Astrocyte of the spinal cord (primary cell): Measurements from ENCODE around the gene ZCCHC2.

Experiments used
- DNase-seq: peaks from one replicate; pipeline ENCODE4 v3.0.0; 2011; ENCODE audit warnings: low read depth, low spot score
- H3K4me3 ChIP-seq: 2 replicates; pipeline ENCODE4 v1.5.1; 2011; ENCODE audit warnings: low read depth, mild to moderate bottlenecking, low read length, moderate library complexity
- in situ Hi-C: cut with HindIII; loops from 2 replicates; pipeline ENCODE4 v1.10.0; 2017; ENCODE audit warnings: low sequenced_read_pairs
- TF ChIP-seq, protein P1 (sequence below): IDR thresholded peaks from 2 replicates; pipeline ENCODE4 v1.5.1; 2012; ENCODE audit warnings: low read depth, mild to moderate bottlenecking, low read length, inconsistent platforms

ZCCHC2 gene

DNA sequence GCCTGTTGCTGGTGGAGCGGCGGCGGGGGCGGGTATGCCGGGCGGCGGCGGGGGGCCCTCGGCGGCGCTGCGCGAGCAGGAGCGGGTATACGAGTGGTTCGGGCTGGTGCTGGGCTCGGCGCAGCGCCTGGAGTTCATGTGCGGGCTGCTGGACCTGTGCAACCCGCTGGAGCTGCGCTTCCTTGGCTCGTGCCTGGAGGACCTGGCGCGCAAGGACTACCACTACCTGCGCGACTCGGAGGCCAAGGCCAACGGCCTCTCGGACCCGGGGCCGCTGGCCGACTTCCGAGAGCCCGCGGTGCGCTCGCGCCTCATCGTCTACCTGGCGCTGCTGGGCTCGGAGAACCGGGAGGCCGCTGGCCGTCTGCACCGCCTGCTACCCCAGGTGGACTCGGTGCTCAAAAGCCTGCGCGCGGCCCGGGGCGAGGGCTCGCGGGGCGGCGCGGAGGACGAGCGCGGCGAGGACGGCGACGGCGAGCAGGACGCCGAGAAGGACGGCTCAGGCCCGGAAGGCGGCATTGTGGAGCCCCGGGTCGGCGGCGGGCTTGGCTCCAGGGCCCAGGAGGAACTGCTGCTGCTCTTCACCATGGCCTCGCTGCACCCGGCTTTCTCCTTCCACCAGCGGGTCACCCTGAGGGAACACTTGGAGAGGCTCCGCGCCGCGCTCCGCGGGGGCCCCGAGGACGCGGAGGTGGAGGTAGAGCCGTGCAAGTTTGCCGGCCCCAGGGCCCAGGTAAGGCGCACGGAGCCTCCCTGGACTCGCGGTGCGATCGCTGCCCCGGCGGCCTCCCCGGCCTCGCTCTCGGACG lies 1.0 kb downstream of the ZCCHC2 start:
- in situ Hi-C loops, result no loop called here
- TF ChIP-seq, protein P1, sequence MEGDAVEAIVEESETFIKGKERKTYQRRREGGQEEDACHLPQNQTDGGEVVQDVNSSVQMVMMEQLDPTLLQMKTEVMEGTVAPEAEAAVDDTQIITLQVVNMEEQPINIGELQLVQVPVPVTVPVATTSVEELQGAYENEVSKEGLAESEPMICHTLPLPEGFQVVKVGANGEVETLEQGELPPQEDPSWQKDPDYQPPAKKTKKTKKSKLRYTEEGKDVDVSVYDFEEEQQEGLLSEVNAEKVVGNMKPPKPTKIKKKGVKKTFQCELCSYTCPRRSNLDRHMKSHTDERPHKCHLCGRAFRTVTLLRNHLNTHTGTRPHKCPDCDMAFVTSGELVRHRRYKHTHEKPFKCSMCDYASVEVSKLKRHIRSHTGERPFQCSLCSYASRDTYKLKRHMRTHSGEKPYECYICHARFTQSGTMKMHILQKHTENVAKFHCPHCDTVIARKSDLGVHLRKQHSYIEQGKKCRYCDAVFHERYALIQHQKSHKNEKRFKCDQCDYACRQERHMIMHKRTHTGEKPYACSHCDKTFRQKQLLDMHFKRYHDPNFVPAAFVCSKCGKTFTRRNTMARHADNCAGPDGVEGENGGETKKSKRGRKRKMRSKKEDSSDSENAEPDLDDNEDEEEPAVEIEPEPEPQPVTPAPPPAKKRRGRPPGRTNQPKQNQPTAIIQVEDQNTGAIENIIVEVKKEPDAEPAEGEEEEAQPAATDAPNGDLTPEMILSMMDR, result no peak
- peak overlapping the region; percentile 65 for H3K4me3 ChIP-seq
- DNase-seq, result peak; percentile 59

DNA sequence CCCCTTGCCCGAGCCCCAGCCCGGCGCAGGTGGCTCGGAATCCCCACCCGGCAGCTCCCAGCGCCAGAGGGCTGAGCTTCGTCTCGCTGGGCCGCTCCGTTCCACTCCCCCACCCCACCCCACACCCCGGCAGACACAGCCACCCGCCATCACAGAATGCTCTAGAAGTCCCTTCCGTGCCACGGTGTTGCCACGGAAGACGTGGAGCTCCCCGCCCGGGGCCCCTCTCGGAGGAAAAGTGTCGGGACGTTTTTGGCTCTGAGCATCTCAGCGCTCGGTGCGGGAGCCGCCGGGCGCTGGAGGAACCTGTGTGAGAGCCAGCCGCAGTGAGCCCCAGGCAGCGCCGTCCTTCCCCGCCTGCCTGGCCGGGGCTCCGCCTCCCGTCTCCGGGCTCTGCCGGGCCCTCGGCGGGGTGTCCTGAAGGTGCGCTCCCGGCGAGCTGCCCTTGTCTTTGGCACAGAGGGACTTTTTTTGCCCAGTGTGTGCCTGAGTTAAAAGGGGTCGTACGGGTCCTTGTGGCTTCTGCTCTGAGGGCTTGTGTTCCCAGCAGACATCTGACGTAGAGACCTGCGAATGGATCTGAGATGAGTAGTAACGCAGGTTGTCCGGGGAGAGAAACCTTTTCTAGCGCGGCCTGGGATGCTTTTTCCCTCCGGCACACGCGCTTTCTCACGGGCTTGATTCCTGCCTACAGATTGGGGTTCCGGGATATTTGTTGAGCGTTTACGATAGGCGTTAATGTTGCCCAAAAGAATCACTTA lies 1.8 kb downstream of the ZCCHC2 start:
- in situ Hi-C loops, result no loop called here
- DNase-seq, result peak; percentile 60
- peak overlapping the region; percentile 65 for H3K4me3 ChIP-seq
- TF ChIP-seq, protein P1, result no peak

DNA sequence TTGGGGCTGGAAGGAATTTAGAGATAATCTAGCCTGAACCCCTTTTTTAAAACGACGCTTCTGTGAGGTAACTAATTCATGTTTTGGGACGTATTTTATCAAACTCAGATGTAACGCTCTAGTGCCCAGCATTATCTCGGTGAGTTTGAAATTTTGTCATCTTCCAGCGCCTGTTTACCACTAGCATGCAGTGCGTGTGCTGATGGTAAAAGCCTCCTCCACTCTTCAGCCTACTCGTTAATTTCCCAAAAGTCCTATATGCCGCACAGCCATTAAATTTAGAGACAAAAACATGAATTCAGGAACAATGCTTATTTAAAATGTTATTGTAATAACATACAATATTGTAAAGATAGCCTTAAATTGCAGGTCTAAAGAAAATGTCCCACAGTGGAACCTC lies 2.8 kb downstream of the ZCCHC2 start:
- TF ChIP-seq, protein P1, result no peak
- peak overlapping the region; percentile 63 for H3K4me3 ChIP-seq
- in situ Hi-C loops, result no loop called here
- DNase-seq, result no peak

DNA sequence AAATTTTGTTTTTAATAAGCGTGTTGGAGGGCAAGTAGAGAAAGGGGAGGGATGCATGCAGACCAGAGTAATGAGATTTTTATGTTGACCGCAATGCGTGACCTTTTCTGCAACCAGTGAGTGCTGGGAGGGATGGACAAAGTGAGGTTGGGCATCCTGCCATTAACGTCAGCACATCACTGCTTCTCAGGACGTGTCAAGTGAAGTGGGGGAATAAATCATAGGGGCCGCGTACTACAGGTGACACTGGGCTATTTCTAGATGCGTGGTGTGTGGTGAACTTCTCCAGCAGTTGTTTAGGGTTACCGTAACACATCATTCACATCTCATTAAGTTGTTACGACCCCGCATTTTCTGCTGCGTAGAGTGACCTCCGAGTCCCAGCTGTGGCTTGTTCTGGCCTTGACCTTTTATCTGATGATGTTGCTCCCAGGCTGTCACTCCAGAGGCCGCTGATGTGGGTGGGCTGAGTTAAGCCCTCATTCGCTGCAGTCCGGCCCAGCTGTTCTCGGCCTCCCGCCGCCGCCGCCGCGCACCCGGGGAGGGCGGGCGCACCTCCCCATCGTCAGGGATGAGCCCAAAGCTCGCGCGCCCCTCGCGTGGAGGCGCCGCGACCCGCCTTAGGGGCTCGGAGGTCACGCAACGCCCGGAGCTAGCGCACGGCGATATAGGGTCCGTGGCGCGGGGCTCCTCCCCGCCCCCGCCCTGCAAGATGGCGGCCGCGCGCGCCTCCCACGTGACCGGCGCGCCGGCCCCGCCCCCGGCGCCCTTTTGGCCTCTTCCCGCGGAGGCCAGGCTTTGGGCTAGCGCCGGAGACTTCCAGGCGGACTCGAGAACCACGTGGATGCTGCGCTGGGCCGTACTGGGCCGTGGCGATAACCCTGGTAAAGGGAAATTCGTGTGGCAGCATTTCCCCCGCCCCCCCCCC lies 3.5 kb downstream of the ZCCHC2 start:
- peak overlapping the region; percentile 63 for H3K4me3 ChIP-seq
- TF ChIP-seq, protein P1, result no peak
- in situ Hi-C loops, result no loop called here
- peak; percentile 75 for DNase-seq

DNA sequence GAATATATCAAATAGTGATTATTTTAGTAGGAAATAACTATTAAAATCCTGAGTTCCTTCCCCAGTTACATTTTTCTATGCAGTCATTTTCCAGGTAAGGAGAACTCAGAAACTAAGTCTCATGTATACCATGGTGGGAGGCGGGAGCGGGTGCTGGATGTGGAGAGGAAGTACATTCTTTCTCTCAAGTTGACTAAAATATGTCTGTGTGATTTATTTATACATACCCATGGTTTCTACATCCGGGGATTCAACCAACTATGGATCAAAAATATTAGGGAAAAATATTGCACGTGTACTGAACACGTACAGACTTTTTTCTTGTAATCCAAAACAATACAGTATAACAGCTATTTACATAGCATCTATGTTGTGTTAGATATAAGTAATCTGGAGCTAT lies 6.8 kb downstream of the ZCCHC2 start:
- in situ Hi-C loops, result no loop called here
- no peak overlapping the region for H3K4me3 ChIP-seq
- DNase-seq, result no peak
- TF ChIP-seq, protein P1, result no peak

DNA sequence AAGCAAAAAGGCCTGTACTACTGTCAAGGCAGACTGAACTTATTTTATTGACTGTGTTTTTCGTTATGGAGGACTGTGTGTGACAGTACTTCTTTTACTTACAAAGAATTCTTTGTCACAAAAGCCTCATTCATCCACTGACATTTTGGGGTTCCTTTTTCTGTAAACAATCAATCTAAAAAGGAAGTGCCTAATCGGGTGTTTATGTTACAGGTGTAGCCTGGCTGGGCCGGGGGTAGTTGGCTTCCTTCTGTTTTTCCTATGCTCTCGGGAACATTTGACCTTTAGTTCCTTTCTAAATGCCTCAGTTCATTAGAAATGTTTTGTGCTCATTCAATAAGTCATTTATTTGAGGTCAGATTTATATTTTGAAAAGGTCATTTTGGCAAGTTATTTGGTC lies 8.3 kb downstream of the ZCCHC2 start:
- in situ Hi-C loops, result no loop called here
- DNase-seq, result no peak
- TF ChIP-seq, protein P1, result no peak
- H3K4me3 ChIP-seq, result no peak overlapping the region
